Endothelial cell of hepatic sinusoid (primary cell): ENCODE results near the gene HMG20A.

ENCODE experiments used
- in situ Hi-C: cut with HindIII; loops from 2 replicates; pipeline ENCODE4 v1.10.0; 2017; ENCODE audit warnings: low sequenced_read_pairs

The HMG20A gene

GRCh38 chr15:77420610-77421369 lies at the start of gene HMG20A:
TSS of gene HMG20A (plus strand) at chr15:77420888. CDS start at chr15:77458408, 37,520 bp downstream.
- in situ Hi-C loops: loop anchor here (5.0 kb wide), 3 partner anchors 67 to 117 kb away; no protein-coding TSS in a partner anchor

- in situ Hi-C loops: no loop called here
Measured at GRCh38 chr15:77371850-77372563, 48.7 kb upstream of the HMG20A start.

- in situ Hi-C loops: no loop called here
Measured at GRCh38 chr15:77373441-77373840, 47.2 kb upstream of the HMG20A start.

- in situ Hi-C loops: no loop called here
Measured at GRCh38 chr15:77375133-77375532, 45.6 kb upstream of the HMG20A start.

- in situ Hi-C loops: no loop called here
Measured at GRCh38 chr15:77376770-77377169, 43.9 kb upstream of the HMG20A start.

GRCh38 chr15:77380033-77380432 lies 40.7 kb upstream of the HMG20A start:
- in situ Hi-C loops: no loop called here

GRCh38 chr15:77384086-77384485 lies 36.6 kb upstream of the HMG20A start:
- in situ Hi-C loops: no loop called here

- in situ Hi-C loops: no loop called here
Measured at GRCh38 chr15:77384589-77385359, 35.9 kb upstream of the HMG20A start.

GRCh38 chr15:77386626-77387025 lies 34.1 kb upstream of the HMG20A start:
- in situ Hi-C loops: no loop called here

- in situ Hi-C loops: no loop called here
Measured at GRCh38 chr15:77387365-77388105, 33.2 kb upstream of the HMG20A start.

- in situ Hi-C loops: no loop called here
Measured at GRCh38 chr15:77391372-77391951, 29.2 kb upstream of the HMG20A start.

GRCh38 chr15:77392762-77393470 lies 27.8 kb upstream of the HMG20A start:
- in situ Hi-C loops: no loop called here

GRCh38 chr15:77393471-77393840 lies 27.2 kb upstream of the HMG20A start:
- in situ Hi-C loops: no loop called here

- in situ Hi-C loops: no loop called here
Measured at GRCh38 chr15:77395013-77395774, 25.5 kb upstream of the HMG20A start.

- in situ Hi-C loops: no loop called here
Measured at GRCh38 chr15:77396692-77397091, 24.0 kb upstream of the HMG20A start.

- in situ Hi-C loops: no loop called here
Measured at GRCh38 chr15:77398927-77399326, 21.8 kb upstream of the HMG20A start.

GRCh38 chr15:77400258-77400657 lies 20.4 kb upstream of the HMG20A start:
- in situ Hi-C loops: no loop called here

- in situ Hi-C loops: no loop called here
Measured at GRCh38 chr15:77402740-77403379, 17.8 kb upstream of the HMG20A start.
